ENCODE results near the gene ARMC9. TPM values are rescaled to one million over a fixed set of nuclear protein-coding genes. Genes with fewer than 3 reads are reported as not detected.
A peak's percentile ranks its signal among the peaks of the same experiment; 100 is the strongest.
"Not testable (repeated sequence)": the region's sequence is repeated elsewhere in the genome, so short reads cannot be mapped to it uniquely, and the experiment has no call there.

Gene ARMC9
- total RNA-seq, 6 donors from 2014 or later: 26.7 to 145 (median 61.0) TPM

- peaks cover 0 to 16% (median 11%) of the 10 kb centered on the region in 4 donors for H3K4me1 ChIP-seq
Observed at GRCh38 chr2:231344851-231345250, 146.4 kb downstream of the ARMC9 start.

GRCh38 chr2:231347081-231347480 lies 148.7 kb downstream of the ARMC9 start:
- Histone ChIP-seq H3K27ac (no peak overlapping the region), H3K27me3 (no peaks in the 10 kb centered on the region), H3K36me3 (no peaks in the 10 kb centered on the region), H3K4me1 (peaks cover 0 to 16% (median 11%) of the 10 kb centered on the region in 4 donors), H3K4me3 (no peak overlapping the region), H3K9me3 (no peaks in the 10 kb centered on the region)
- DNase-seq (no peak), ATAC-seq (ENCODE audit: low FRiP score in 2 of 2) (no peak)
- WGBS, 2 donors: 90 to 91% methylated on average over 5 of the region's 5 CpGs
- TF ChIP-seq EP300 (IDR thresholded peaks at IDR 0.05): no peak

More at GRCh38 chr2:231344851-231345250, 146.4 kb downstream of the ARMC9 start:
- no peak for DNase-seq
- WGBS, 2 donors: 90 to 92% methylated on average over 8 of the region's 8 CpGs
- Histone ChIP-seq H3K9me3 (no peaks in the 10 kb centered on the region), H3K4me3 (no peak overlapping the region), H3K36me3 (no peaks in the 10 kb centered on the region), H3K27me3 (no peaks in the 10 kb centered on the region), H3K27ac (no peak overlapping the region)
- ATAC-seq (ENCODE audit: low FRiP score in 2 of 2): no peak
- TF ChIP-seq CTCF (IDR thresholded peaks at IDR 0.05) (no peak), POLR2AphosphoS5 (IDR thresholded peaks at IDR 0.05) (no peak), POLR2A (IDR thresholded peaks at IDR 0.05) (no peak), EP300 (IDR thresholded peaks at IDR 0.05) (no peak)

DNA sequence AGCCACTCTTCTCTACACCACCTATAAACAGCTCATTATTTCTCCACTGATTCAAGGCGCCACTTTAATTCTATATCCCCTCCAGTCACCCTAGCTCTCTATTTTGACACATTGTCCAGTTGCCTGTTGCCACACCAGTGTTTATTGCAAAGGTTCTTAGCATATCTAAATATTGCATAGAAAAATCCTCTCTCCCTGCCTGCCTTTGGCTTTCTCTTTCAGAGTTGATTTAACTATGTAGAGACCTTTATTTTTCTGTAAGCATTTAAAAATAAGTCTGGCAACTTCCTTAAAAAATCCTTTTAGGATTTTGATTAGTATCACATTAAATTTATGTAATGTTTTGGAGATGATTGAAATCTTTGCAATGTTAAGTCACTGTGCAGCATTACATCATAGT lies 149.2 kb downstream of the ARMC9 start:
- no peaks in the 10 kb centered on the region for H3K36me3 ChIP-seq
- DNase-seq: no peak
- TF ChIP-seq POLR2A (IDR thresholded peaks at IDR 0.05) (no peak), CTCF (IDR thresholded peaks at IDR 0.05) (no peak), EP300 (IDR thresholded peaks at IDR 0.05) (no peak), POLR2AphosphoS5 (IDR thresholded peaks at IDR 0.05) (no peak)
- H3K4me1 ChIP-seq: peaks cover 0 to 16% (median 11%) of the 10 kb centered on the region in 4 donors
- H3K9me3 ChIP-seq: no peaks in the 10 kb centered on the region
- no peak overlapping the region for H3K4me3 ChIP-seq
- peak overlapping the region in 1 of 4 donors; percentile 54 for H3K27ac ChIP-seq
- ATAC-seq (ENCODE audit: low FRiP score in 2 of 2): no peak
- 79 to 95% methylated on average over 1 of the region's 1 CpG for WGBS, 2 donors
- no peaks in the 10 kb centered on the region for H3K27me3 ChIP-seq

DNA sequence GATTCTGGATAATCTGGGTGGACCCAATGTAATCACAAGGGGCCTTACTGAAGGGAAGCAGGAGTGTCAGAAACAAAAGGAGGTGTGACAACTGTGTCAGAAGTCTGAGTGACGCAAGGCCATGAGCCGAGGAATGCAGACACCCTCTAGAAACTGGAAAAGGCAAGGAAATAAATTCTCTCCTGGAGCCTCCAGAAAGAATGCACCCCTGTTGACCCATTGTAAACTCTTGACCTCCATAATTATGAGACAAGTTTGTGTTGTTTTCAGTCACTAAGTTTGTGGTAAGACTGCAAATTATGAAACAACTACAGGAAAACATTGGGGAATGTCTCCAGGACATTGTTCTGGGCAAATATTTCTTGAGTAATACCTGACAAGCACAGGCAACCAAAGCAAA lies 149.7 kb downstream of the ARMC9 start:
- no peak for TF ChIP-seq EP300 (IDR thresholded peaks at IDR 0.05)
- H3K4me3 ChIP-seq: no peak overlapping the region
- H3K36me3 ChIP-seq: no peaks in the 10 kb centered on the region
- ATAC-seq (ENCODE audit: low FRiP score in 2 of 2) (peak; percentile 58 to 84), DNase-seq (peak in 1 of 2 donors; percentile 59)
- peaks cover 0 to 16% (median 11%) of the 10 kb centered on the region in 4 donors for H3K4me1 ChIP-seq
- H3K9me3 ChIP-seq: no peaks in the 10 kb centered on the region
- peak overlapping the region in 1 of 4 donors; percentile 54 for H3K27ac ChIP-seq
- 30 to 55% methylated on average over 2 of the region's 2 CpGs for WGBS, 2 donors
- H3K27me3 ChIP-seq: no peaks in the 10 kb centered on the region

- no peak for DNase-seq
- Histone ChIP-seq H3K27ac (peak overlapping the region in 1 of 4 donors; percentile 3), H3K4me1 (peaks cover 0 to 16% (median 11%) of the 10 kb centered on the region in 4 donors), H3K9me3 (no peaks in the 10 kb centered on the region), H3K36me3 (no peaks in the 10 kb centered on the region), H3K27me3 (no peaks in the 10 kb centered on the region), H3K4me3 (no peak overlapping the region)
- TF ChIP-seq POLR2AphosphoS5 (IDR thresholded peaks at IDR 0.05) (no peak), CTCF (IDR thresholded peaks at IDR 0.05) (no peak), POLR2A (IDR thresholded peaks at IDR 0.05) (peak in 1 of 4 donors; percentile 59), EP300 (IDR thresholded peaks at IDR 0.05) (no peak)
- WGBS, 2 donors: 44 to 56% methylated on average over 5 of the region's 5 CpGs
- ATAC-seq (ENCODE audit: low FRiP score in 2 of 2): peak in 1 of 2 donors; percentile 39
Observed at GRCh38 chr2:231348704-231349373, 150.4 kb downstream of the ARMC9 start.

- peaks cover 0 to 16% (median 11%) of the 10 kb centered on the region in 4 donors for H3K4me1 ChIP-seq
- not testable (repeated sequence) for ATAC-seq (ENCODE audit: low FRiP score in 2 of 2); H3K4me3 ChIP-seq; H3K27me3 ChIP-seq; H3K36me3 ChIP-seq; H3K9me3 ChIP-seq; H3K27ac ChIP-seq
- WGBS, 2 donors: 92 to 93% methylated on average over 10 of the region's 10 CpGs
- DNase-seq: peak in 1 of 2 donors; percentile 10
Observed at GRCh38 chr2:231349374-231349735, 150.9 kb downstream of the ARMC9 start.

All from upper lobe of left lung (tissue), 6 donors.